Measurements from ENCODE around the gene TPPP.

The TPPP gene

GRCh38 chr5:675111-675870, 17.9 kb downstream of the TPPP start:
- Histone ChIP-seq H3K79me2 (ENCODE audit: low read length) (no peaks in the 10 kb centered on the region), H3K9ac (ENCODE audit: low read length) (no peak overlapping the region), H3K27ac (ENCODE audit: low read length) (no peak overlapping the region), H3F3A (ENCODE audit: insufficient read depth, low read length) (no peaks in the 10 kb centered on the region), H3K27me3 (replicated peaks; ENCODE audit: insufficient read depth, low read length) (no peaks in the 10 kb centered on the region), H3K4me2 (ENCODE audit: low read depth, low read length) (no peak overlapping the region), H4K20me1 (ENCODE audit: insufficient read depth, low read length) (no peaks in the 10 kb centered on the region), H2AFZ (ENCODE audit: low read length) (no peak overlapping the region), H3K9me3 (replicated peaks; ENCODE audit: insufficient read depth, low read length) (no peaks in the 10 kb centered on the region), H3K9me2 (replicated peaks; ENCODE audit: insufficient read depth, low read length) (no peaks in the 10 kb centered on the region), H3K4me3 (ENCODE audit: low read length) (no peak overlapping the region), H3K36me3 (replicated peaks; ENCODE audit: insufficient read depth, low read length) (no peaks in the 10 kb centered on the region), H3K4me1 (ENCODE audit: low read length) (no peaks in the 10 kb centered on the region)
- TF ChIP-seq EZH2 (optimal IDR thresholded peaks at IDR 0.05; ENCODE audit: low read depth, low read length) (no peak), EZH2phosphoT487 (IDR thresholded peaks at IDR 0.05; ENCODE audit: low read length) (no peak), CTCF (IDR thresholded peaks at IDR 0.05; ENCODE audit: low read length) (no peak)
- DNase-seq: no peak

GRCh38 chr5:674630-675011, 18.5 kb downstream of the TPPP start:
- no peak for TF ChIP-seq CTCF (IDR thresholded peaks at IDR 0.05; ENCODE audit: low read length)
- no peak for TF ChIP-seq EZH2phosphoT487 (IDR thresholded peaks at IDR 0.05; ENCODE audit: low read length)
- TF ChIP-seq EZH2 (optimal IDR thresholded peaks at IDR 0.05; ENCODE audit: low read depth, low read length): no peak
- H3K4me3 ChIP-seq (ENCODE audit: low read length): no peak overlapping the region
- H4K20me1 ChIP-seq (ENCODE audit: insufficient read depth, low read length): no peaks in the 10 kb centered on the region
- no peak overlapping the region for H3K4me2 ChIP-seq (ENCODE audit: low read depth, low read length)
- no peak for DNase-seq
- no peak overlapping the region for H3K27ac ChIP-seq (ENCODE audit: low read length)
- H3K79me2 ChIP-seq (ENCODE audit: low read length): no peaks in the 10 kb centered on the region
- no peak overlapping the region for H3K9ac ChIP-seq (ENCODE audit: low read length)
- H3K27me3 ChIP-seq (replicated peaks; ENCODE audit: insufficient read depth, low read length): no peaks in the 10 kb centered on the region
- no peaks in the 10 kb centered on the region for H3K9me2 ChIP-seq (replicated peaks; ENCODE audit: insufficient read depth, low read length)
- no peaks in the 10 kb centered on the region for H3K4me1 ChIP-seq (ENCODE audit: low read length)
- no peaks in the 10 kb centered on the region for H3F3A ChIP-seq (ENCODE audit: insufficient read depth, low read length)
- no peaks in the 10 kb centered on the region for H3K9me3 ChIP-seq (replicated peaks; ENCODE audit: insufficient read depth, low read length)
- H3K36me3 ChIP-seq (replicated peaks; ENCODE audit: insufficient read depth, low read length): no peaks in the 10 kb centered on the region
- no peak overlapping the region for H2AFZ ChIP-seq (ENCODE audit: low read length)

GRCh38 chr5:673831-674629, 19.1 kb downstream of the TPPP start:
- H3K4me1 ChIP-seq (ENCODE audit: low read length): no peaks in the 10 kb centered on the region

More at GRCh38 chr5:673831-674629, 19.1 kb downstream of the TPPP start:
- Histone ChIP-seq H3K27me3 (replicated peaks; ENCODE audit: insufficient read depth, low read length) (no peaks in the 10 kb centered on the region), H3K79me2 (ENCODE audit: low read length) (no peaks in the 10 kb centered on the region), H3K36me3 (replicated peaks; ENCODE audit: insufficient read depth, low read length) (no peaks in the 10 kb centered on the region), H3F3A (ENCODE audit: insufficient read depth, low read length) (no peaks in the 10 kb centered on the region), H3K9me3 (replicated peaks; ENCODE audit: insufficient read depth, low read length) (no peaks in the 10 kb centered on the region), H2AFZ (ENCODE audit: low read length) (no peak overlapping the region), H3K27ac (ENCODE audit: low read length) (no peak overlapping the region), H4K20me1 (ENCODE audit: insufficient read depth, low read length) (no peaks in the 10 kb centered on the region), H3K4me2 (ENCODE audit: low read depth, low read length) (no peak overlapping the region), H3K4me3 (ENCODE audit: low read length) (no peak overlapping the region), H3K9ac (ENCODE audit: low read length) (no peak overlapping the region), H3K9me2 (replicated peaks; ENCODE audit: insufficient read depth, low read length) (no peaks in the 10 kb centered on the region)
- DNase-seq: no peak
- TF ChIP-seq EZH2phosphoT487 (IDR thresholded peaks at IDR 0.05; ENCODE audit: low read length) (no peak), EZH2 (optimal IDR thresholded peaks at IDR 0.05; ENCODE audit: low read depth, low read length) (no peak), CTCF (IDR thresholded peaks at IDR 0.05; ENCODE audit: low read length) (no peak)
